GM03348 (cell line): Measurements from ENCODE around the gene PIK3R2.
A peak's percentile ranks its signal among the peaks of the same experiment; 100 is the strongest.

Source experiments
- DNase-seq: peaks from one replicate; pipeline ENCODE4 v3.0.0; 2012; ENCODE audit warnings: low spot score

PIK3R2 gene

GRCh38 chr19:18173054-18173571, 20.1 kb downstream of the PIK3R2 start:
- no peak for DNase-seq

DNA sequence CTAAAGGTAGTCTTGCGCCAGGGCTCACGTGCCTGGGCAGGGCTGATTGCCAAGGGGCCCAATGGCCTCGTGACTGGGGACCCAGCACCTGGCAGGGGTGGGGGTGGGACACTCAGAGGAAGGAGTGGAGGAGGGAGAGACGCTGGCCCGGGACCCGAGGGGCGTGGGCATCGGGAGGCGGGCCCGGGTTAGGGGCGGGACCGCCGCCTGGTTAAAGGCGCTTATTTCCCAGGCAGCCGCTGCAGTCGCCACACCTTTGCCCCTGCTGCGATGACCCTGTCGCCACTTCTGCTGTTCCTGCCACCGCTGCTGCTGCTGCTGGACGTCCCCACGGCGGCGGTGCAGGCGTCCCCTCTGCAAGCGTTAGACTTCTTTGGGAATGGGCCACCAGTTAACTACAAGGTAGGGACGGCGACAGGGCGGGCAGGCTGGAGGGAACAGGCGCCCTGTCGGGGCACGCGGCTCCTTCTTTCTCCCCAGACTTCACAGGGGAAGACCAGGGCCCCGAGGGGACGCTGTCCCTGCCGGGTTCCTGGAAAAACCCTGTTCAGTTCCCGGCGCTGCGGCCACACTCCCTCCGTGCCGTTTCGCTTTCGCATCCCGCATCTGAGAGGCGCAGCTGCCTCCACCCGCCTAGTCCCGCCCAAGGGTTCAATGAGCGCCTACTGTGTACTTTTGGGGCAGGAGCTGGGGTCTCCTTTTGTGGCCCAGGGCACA, 20.8 kb downstream of the PIK3R2 start, which contains the start of gene IFI30:
TSS of gene IFI30 (plus strand) at position 242 of the 717 bp plus-strand sequence. CDS start at position 271, 29 bp downstream.
- peak; percentile 90 for DNase-seq

- no peak for DNase-seq
Observed at GRCh38 chr19:18174983-18175382, 22.0 kb downstream of the PIK3R2 start.

DNA sequence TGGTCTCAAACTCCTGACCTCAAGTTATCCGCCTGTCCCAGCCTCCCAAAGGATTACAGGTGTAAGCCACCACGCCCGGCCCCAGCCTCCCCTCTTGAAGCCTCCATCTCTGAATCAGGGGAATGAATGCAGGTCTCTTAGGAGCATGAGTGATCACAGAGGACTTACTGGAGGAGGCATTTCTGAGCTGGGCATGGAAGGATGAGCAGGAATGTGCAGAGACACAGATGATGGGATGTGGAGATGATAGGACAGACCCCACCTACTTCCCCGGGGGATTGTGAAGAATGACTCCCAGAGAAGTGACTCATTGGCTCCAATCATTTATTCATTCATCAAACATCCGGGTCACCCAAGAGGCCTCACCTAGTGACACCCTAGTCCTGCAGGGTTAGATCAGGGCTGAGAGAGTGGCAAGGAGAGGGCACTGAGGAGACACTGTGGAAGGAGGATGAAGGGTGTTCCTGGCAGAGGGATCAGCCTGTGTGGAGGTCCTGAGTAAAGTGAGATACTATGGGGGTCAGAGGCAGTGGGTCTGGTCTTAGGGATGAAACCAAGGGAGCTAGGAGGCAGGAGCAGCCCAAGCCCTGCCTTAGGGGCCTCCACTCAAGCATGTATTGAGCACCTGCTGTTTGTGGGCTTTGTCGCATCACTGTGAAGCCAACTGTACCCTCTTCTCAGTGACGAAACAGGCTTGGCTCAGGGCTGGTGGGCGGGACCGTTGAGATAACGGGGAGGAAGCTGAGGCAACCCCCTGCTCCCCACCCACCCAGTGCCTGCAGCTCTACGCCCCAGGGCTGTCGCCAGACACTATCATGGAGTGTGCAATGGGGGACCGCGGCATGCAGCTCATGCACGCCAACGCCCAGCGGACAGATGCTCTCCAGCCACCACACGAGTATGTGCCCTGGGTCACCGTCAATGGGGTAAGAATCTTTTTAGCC, 23.7 kb downstream of the PIK3R2 start:
- DNase-seq: no peak

GRCh38 chr19:18179957-18180356, 27.0 kb downstream of the PIK3R2 start:
- no peak for DNase-seq

- no peak for DNase-seq
Observed at GRCh38 chr19:18183529-18183928, 30.6 kb downstream of the PIK3R2 start.

DNA sequence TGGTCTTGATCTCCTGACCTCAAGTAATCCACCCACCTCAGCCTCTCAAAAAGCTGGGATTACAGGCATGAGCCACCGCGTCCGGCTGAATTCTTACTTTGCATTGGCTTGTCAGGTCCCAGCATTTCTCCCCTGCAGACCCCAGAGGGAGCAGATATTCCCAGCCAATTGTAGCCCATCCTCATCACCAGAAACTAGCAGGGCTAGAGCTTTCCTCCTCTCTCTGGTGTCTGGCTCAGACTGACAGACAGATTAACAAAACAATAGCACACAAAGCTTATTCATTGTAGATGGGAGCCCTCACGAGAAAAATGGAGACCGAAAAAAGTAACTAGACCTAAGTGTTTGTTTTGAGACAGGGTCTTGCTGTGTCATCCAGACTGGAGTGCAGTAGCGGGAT, 32.6 kb downstream of the PIK3R2 start:
- no peak for DNase-seq

DNA sequence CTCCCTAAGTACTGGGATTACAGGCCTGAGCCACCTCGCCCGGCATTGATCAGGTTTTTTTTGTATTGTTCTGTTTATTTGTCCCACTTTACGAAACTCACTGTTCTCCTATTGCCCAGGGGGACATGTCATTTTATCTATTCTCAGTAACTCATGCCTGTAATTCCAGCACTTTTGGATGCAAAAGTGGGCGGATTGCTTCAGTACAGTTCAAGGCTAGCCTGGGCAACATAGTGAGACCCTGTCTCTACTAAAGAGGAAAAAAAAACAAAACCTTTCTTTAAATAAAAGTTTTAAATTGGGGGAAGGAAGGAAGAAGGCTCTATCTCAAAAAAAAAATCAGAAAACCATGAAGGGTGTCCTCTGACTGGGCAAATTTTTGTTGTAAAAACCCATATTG, 37.3 kb downstream of the PIK3R2 start:
- no peak for DNase-seq

DNA sequence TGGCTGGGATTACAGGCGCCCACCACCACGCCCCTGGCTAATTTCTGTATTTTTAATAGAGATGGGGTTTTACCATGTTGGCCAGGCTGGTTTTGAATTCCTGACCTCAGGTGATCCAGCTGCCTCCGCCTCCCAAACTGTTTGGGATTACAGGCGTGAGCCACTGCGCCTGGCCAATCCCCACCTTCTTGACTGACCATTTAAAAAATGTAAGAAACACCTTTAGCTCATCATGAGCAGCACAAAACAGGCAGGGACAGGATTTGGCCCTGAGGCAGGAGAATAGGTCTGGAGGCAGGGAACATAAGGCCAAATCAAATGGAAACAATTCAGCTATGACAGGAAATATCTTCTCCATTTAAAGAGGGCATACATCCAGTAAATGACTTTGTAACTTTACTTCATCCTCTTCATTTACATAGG, 38.7 kb downstream of the PIK3R2 start:
- DNase-seq: no peak

DNA sequence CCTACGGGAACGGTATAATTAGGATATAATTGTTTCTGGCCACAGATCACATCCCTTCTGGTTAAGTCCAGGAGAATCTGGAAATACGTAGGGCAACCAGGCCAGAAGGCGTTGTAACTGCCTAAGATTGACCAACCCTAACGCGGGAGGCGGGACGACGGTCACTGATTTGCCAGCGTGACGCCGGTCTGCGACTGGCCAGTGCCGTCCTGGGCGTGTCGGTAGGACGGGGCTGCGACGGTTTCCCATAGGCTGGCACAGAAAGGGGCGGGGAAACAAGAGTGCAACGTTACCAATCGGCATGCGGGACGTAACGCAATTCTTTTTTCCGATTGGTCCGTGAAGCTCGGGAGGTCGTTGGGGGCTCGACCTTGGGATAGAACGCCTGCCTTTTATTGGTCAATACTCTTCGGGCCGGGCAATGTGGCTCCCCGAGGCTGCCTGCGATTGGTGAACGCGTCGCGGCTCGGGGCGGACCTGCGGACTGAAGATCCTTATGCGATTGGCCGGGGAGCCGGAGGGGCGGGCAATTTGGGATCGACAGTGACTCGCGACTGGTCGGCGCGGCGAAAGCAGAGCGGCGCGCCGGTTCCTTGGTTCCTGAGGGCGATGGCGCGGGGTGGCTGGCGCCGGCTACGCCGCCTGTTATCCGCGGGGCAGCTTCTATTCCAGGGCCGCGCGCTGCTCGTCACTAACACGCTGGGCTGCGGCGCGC, 39.9 kb downstream of the PIK3R2 start, which contains the start of gene MPV17L2:
TSS of gene MPV17L2 (plus strand) at position 546 of the 715 bp plus-strand sequence. CDS start at position 610, 64 bp downstream.
- peak; percentile 98 for DNase-seq

DNA sequence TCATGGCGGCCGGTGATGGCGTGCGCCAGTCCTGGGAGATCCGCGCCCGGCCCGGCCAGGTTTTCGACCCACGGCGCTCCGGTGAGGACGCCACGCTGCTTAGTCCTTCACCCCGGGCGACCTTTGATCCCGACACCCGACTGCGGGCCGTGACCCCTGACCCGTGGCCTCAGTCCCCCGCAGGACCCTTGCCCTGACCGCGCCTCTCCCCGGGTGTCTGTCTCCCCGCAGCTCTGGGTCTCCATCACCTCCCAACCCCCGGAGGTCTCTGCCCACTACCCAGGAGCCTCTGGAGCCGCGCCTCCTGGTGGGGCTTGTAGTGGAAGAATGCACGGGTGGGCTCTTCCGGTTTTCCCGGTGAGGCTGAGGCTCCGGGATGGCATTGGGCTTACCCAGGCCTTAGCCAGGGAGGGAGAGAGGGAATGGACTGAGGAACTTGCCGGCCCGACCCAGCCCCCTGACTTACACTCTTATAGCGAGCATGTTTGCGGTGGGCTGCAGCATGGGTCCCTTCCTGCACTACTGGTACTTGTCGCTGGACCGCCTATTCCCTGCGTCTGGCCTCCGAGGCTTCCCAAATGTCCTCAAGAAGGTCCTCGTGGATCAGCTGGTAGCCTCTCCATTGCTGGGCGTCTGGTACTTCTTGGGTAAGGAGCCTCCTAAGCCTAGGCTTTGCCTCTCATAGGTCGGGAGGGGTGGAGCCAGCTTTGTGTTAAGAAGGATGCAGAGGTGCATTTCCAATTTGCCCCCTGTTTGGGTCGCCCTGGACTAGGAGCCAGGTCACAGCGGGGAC, 40.6 kb downstream of the PIK3R2 start:
- no peak for DNase-seq

- DNase-seq: no peak
Observed at GRCh38 chr19:18194181-18194530, 41.2 kb downstream of the PIK3R2 start.

GRCh38 chr19:18194554-18195238, 41.7 kb downstream of the PIK3R2 start:
- peak; percentile 75 for DNase-seq

DNA sequence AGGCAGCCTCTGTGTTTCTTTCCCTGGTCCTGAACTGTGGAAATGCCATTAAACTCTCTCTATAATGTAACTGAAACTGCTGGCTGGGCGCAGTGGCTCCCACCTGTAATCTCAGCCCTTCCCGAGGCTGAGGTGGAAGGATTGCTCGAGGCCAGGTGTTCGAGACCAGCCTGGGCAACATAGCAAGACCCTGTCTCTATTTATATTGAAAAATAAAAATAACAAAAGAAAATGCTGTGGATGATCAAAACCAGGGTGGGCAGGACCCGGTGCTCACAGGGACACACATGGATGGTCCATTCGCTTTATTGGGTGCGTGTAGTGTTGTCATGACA, 43.5 kb downstream of the PIK3R2 start:
- DNase-seq: no peak

DNA sequence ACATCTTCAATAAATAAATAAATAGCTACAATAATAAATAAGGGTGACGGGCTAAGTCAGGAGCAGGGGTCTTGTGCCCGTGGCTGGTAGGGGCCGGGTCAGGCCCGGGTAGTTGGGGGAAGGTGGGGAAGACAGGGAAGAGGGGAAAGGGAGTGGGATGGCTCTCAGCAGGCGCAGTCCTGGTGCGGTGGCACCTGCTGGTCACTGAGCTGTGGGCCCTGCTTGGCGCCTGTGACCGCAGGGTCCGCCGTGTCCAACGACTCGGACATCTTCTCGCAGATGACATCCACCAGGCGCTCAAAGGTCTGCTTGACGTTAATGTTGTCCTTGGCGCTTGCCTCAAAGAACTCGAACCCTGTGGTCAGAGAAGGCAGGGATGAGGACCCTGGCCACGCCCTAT, 44.3 kb downstream of the PIK3R2 start:
- no peak for DNase-seq

GRCh38 chr19:18197941-18198340, 45.0 kb downstream of the PIK3R2 start:
- DNase-seq: no peak

DNA sequence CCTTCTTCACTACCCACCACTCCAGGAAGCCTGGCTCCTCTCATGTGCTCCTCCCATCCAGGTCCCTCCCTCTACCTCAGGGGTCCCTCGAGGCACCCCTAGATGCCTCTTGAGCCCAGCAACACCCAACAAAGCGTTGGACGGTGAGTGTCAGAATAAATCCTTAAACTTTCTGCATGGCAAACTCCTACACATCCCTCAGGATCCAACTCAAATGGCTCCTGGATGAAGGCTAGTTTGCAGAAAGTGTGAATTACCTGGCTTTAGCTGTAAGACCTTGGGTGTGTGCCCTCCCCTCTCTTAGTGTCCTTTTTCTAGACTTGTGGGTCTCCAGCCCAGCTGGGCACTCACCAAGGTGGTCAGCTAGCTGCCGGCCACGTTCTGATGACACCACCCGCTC, 45.4 kb downstream of the PIK3R2 start:
- DNase-seq: no peak

DNA sequence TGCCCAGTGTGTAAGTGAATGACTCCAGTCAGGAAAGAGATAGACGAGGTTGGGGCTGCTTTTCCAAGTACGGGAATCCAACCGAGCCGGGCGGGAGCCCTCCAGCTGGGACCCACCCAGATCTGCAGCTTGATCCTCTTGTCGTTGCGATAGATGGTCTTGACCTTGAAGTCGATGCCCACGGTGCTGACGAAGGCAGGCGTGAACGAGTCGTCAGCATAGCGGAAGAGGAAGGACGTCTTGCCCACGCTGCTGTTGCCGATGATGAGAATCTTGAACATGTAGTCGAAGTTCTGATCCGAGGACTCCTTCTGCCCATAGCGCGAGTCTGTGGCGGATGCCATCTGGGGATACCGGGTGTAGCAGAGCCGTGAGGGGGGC, 49.4 kb downstream of the PIK3R2 start:
- no peak for DNase-seq

DNA sequence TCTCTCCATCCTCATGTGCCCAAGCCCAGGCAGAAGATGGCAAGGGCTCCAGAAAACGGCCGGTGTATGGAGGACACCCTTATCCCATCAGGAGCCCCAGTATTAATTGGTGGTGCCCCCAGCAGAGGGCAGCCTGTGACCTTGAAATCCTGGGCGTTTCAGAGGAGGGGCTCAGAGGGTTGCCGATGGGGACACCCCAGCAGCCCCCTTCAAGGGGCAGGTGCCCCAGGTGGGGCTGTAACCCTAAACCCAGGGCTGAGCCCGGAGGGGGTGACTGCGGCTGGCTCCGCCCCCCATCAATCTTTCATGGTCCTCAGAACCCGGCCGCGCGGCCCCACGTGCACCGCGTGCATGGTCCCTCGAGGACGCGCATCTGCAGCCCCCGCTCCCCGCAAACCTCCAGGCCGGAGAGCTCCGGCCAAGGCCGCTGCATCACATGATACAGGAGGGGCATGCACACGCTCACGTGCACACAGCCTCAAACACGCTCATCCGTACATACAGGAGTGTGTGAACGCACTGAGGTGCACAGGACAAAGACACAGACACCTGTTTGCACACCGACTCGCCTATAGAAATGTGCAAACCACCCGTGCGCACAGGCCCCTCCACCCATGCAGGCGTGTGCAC, 49.9 kb downstream of the PIK3R2 start:
- DNase-seq: no peak

DNA sequence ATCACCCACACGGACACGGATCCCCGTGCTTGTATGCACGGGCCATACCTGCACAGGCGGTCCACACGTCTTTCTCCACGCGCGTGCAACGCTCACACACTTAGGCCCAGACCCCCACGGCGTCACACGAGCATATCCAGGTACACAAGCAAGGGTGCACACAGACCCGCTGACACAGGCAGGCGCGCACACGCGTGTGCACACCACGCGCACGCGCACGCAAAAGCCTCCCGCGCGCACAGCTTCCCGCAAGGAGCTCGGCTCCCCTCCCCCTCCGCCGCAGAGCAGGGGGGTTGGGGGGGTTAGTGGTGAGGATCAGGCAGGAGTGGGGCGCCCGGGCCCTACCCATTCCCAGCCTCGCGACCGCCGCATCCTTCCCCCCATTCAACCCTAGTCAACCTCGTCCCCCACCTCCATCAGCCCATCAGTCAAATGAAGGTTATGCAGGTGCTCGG, 50.5 kb downstream of the PIK3R2 start:
- no peak for DNase-seq
